Hematopoietic multipotent progenitor cell treated with erythropoietin and hydrocortisone succinate and interleukin-3 and kit ligand, for 4 days (in vitro differentiated cells): ENCODE results near the gene TXNRD1.
A peak's percentile ranks its signal among the peaks of the same experiment; 100 is the strongest.
"Not testable (repeated sequence)": the region's sequence is repeated elsewhere in the genome, so short reads cannot be mapped to it uniquely, and the experiment has no call there.

Experiments used
- DNase-seq: peaks from one replicate; pipeline ENCODE4 v3.0.0-alpha.2; 2015

The TXNRD1 gene

DNA sequence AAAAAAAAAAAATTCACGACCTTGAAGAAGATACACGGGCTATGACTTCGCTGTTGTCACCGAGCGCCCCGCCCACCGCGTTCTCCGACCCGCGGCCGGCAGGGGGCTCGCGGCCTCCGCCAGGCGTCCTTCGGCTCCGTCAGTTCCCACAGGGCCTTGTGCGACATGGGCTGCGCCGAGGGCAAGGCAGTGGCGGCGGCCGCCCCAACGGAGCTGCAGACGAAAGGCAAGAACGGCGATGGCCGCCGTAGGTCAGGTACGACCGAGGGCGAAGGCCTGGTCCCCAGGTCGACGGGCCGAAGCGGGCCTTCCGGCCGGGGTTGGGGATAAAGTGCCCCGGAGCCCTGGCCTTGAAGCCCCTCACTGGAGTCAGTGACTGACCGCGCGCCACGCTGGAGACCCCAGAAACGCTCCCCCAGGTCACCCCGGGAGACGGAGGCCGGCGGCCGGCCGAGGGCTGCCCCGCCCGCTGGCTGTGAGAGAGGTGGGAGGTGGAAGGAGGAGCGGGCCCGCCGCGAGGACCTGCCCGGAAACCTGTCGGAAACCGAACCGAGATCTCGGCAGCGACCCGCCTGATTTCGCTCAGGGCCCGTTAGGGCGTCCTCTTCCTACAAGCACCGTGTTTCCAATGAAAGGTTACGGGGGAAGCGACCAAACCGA, at the start of gene TXNRD1:
Gene TXNRD1 (plus strand): TSS at position 142 of the 660 bp plus-strand sequence. CDS start 24 bp downstream, at position 166.
- DNase-seq: peak; percentile 95

DNA sequence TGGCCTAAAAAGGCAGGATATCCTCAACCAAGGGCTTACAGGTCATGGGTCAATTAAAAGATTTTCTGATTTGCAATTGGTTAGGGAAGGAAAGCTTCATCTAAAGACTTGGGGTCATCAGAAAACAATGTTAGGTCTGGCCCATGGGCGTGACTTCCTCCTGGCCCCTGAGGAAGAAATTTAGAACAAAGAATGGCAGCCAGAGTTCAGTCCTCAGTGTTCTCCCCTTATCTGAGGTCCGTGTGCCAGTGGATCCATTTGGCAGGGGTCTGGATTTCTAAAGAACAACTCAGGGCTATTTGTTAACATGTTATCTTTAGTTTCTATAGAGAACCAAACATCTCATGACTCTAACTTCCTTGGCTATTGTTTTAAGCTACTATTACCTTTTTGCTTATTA, 49.8 kb upstream of the TXNRD1 start:
- DNase-seq: no peak

DNA sequence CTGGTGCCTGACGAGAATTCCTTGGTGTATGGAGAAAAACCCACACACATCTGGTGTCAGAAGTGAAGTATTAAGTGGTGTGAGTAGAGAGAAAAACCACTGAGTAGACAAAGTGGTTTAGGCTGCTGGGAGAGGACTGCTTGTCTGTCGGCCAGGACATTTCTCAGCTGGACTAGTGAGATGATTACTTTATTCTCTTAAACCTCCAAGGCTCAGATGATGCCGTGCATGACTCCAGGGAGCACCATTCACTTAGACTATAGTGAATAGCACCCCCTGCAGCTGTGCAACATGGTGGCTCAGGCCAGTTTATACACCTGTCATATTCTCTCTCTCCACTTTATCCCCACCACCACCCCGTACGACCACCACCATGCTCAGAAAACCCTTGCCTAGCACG, 49.1 kb upstream of the TXNRD1 start:
- no peak for DNase-seq

DNA sequence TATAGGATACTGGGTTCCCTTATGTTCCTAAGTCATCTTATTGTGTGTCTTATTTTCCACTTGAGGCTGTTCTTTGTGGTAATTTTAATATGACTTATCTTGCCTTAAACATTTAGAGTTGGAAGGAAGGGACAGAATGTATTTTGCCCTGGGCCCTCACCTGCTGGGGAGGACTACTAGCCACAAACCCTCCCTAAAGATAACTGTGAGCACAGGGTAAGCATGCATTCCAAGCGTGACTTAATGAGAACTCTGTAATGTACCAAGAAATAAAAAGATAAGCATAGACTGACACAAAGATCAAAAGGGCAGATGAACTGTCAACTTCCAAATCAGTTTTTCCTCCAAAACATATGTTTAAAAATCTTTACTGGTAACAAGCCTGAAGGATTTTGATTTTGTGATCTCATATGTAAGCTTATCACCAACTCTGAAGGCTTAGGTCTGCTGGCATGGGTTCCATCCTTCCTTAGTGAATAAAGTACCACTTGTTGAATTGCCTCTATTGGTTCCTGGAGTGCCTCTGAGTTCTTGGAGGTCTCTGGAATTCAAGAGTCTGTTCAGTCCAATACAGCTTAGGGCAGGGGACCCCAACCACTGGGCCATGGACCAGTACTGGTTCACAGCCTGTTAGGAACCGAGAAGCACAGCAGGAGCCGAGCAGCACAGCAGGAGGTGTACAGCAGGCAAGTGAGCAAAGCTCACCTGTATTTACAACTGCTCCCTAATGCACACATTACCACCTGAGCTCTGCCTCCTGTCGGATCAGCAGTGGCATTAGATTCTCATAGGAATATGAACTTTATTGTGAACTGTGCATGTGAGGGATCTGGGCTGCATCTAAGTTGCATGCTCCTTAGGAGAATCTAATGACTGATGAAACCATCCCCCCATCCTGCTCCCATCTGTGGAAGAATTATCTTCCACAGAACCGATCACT, 47.8 kb upstream of the TXNRD1 start:
- no peak for DNase-seq

DNA sequence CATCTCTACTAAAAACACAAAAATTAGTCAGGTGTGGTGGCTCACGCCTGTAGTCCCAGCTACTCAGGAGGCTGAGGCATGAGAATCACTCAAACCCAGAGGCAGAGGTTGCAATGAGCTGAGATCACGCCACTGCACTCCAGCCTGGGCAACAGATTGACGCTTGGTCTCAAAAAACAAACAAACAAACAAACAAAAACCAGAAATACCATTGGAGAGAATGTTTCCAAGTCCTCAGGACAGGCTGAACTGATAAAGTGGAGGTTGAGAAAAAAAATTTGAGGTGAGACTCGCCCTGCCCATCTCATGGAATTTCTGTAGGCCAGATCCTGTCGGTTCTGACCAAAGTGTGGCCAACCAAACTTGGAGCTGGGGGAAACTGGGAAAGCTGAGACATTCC, 47.0 kb upstream of the TXNRD1 start:
- DNase-seq: no peak

DNA sequence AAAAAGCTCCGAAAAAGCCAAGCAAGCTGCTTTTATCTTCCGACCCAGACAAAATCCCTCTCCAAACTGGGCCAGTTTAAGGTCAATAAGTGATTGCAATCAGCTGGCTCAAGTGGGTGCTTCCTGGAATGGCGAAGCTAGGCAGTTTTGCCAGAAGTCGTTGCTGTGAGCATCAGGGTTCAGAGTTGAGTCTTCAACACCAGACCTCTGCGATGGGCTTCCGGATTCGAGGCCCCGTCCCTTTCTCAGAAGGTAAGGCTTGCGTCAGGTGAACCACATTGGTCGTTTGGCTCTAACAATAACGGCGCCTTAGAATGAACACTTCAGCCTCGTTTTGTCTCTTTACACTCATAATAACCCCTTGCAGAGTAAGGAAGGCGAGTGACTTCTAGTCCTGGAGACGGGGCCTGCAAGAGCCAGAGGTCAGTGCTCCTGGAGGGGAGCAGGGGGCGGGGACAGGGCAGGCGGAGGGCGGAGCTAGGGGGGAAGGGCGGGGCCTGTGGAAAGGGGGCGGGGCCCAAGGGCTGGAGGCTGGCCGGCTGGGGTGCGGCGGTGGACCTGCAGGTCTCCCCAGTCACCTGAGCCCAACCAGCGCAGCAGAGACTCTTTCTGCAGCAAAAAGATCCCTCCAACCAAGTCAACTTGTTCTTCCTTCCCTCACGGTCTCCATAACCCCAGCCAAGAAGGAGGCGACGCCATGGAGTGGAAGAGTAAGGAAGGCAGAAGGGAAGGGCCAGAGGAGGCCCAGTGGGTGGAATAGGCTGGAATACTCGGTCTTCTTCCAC, 43.6 kb upstream of the TXNRD1 start:
- no peak for DNase-seq

DNA sequence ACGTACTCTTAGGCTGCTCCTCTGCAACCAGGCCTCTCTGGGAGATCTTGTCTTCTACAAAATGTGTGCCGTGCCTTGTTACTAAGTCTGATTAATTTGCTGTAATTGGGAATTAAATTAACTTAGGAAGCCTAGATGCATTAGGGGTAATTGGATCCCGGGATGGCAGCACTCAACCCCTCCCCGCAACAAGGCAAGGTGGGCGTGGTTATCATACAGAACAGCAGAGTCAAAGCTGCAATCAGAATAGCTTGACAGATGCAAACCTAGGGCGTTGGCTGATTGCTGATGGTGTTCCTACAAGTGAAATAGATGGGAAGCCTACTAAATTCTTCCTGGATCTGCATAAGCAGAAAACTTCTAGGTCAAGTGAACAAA, 43.0 kb upstream of the TXNRD1 start:
- DNase-seq: no peak

DNA sequence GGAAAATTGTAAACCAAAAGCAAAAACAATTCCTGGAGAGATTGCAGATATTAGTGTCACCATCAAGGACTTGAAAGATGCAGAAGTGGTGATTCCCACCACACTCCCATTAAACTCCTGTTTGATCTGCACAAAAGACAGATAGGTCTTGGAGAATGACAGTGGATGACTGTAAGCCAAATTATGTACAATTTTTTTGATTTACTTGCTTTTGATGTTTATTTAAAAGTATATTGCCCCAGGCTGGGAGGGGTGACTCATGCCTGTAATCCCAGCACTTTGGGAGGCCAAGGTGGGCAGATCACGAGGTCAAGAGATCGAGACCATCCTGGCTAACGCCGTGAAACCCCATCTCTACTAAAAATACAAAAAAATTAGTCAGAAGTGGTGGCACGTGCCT, 41.8 kb upstream of the TXNRD1 start:
- DNase-seq: not testable (repeated sequence)

DNA sequence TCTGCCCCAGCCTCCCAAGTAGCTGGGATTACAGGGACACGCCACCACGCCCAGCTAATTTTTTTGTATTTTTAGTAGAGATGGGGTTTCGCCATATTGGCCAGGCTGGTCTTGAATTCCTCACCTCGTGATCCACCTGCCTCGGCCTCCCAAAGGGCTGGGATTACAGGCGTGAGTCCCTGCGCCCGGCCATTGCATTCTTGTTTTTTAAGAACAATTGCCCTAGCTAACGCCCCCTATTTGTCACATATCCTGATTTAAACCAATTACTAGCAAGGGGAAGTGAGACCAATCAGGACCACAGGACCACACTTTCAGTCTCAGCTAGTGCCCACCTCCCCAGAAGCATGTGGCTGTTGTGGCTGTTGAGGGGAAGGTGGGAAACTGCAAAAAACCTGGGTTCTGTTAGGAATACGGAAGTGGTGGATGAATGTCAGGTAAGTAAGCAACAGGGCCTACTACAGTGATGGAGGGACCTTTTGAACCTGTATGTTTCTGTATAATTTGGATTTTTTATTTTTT, 39.8 kb upstream of the TXNRD1 start:
- no peak for DNase-seq

DNA sequence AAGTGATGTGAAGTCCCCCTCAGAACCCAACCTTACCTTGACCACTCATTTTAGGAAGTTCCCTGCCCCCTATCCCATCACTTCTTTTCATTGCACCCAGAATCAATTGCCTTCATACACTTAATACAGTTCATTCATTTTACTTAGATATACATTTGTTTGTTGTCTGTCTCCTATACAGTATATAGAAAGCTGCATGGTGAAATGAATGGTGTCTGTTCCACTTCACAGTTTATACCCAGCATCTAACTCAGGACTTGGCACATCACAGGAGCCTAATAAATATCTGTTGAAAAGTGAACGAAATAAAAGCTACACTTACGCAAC, 38.3 kb upstream of the TXNRD1 start:
- DNase-seq: no peak

DNA sequence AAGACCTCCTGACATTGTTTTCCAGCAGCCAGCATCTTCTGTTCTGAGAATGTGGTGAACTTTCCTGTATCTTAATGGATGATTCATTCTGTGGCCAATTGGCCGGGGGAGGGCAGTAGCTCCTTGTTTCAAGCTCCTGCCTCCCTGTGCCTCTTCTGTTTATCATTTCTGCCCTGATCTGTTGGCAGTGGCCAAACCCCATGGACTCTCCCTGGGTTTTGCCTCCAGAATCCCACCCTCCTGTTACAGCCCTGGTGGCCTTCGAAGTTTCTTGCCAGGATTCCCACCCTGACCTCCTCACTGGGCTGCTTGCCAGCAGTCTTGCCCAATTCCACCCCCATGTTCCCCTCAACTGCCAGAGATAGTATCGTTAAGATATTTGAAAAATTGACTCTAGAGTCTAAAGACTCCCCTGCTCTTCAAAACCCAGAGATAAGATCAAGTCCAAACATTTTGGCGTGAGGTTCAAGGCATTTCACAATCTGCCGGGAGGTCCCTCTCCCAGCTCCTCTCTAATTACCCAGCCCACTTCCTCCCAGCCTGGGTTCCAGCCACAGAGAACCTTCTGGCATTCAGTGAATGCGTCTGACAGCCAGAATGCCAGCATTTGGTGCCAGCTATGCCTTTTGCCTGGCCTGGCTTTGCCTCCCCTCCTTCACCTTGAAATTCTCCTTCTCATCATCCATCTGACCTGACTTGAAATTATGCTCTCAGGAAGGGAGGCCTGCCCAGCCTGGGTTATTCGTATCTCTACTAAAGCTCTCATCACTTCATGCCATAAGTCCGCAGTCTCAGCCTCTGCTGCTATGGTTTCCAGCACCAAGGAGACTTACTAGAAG, 37.7 kb upstream of the TXNRD1 start:
- DNase-seq: peak; percentile 90

DNA sequence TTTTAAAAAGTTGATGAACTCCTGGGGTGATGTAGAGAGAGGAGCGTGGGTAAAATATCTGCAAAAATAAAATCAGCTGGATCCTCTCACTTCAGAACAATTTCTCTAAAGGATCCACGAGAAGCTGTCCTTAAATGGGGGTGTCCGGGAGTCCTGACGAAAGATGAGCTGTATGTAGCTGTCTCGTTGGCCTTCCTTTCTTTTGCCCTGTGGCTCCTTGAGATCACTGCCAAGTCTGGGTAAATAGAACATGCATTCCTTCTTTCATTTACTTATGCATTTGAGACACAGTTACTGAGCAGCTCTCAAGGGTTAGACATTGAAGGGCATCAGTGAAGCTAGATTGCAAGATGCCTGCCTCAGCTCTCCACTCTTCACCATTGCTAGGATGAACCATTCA, 35.2 kb upstream of the TXNRD1 start:
- no peak for DNase-seq

DNA sequence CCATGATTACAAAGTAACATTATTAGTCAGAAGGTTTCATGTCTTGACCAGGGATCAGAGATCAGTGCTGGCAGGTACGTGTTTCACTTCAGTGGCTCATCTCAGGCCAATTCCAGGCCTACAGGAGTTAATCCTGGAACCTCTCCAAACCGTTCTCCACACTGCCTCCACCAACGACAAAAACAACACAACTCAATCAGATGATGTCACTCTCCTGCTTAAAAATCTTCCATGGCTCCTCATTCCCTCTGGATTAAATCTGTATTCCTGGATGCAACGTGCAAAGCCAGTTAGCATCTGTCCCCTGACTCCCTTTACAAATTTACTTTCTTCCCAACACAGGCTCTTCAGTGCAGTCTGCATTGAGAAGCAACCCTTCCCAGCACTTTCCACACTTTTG, 34.3 kb upstream of the TXNRD1 start:
- no peak for DNase-seq

DNA sequence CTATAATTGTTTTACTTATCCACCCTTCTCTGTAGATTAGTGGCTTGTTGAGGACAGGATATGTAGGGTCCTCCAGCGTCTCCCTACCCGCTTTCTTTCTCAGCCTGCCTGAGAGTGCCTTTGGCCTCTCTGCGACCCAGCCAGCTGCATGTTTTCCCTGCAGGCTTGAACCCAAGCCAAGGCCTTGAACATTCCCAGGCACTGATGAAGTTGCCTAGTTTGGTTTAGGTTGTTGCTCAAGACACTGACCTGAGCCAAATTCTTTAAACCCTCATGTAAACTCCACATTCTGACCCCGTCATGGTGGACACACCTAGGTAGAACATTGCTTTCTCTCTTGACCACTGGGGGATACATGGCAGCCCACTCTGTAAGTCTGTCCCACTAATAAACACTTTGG, 33.4 kb upstream of the TXNRD1 start:
- no peak for DNase-seq

DNA sequence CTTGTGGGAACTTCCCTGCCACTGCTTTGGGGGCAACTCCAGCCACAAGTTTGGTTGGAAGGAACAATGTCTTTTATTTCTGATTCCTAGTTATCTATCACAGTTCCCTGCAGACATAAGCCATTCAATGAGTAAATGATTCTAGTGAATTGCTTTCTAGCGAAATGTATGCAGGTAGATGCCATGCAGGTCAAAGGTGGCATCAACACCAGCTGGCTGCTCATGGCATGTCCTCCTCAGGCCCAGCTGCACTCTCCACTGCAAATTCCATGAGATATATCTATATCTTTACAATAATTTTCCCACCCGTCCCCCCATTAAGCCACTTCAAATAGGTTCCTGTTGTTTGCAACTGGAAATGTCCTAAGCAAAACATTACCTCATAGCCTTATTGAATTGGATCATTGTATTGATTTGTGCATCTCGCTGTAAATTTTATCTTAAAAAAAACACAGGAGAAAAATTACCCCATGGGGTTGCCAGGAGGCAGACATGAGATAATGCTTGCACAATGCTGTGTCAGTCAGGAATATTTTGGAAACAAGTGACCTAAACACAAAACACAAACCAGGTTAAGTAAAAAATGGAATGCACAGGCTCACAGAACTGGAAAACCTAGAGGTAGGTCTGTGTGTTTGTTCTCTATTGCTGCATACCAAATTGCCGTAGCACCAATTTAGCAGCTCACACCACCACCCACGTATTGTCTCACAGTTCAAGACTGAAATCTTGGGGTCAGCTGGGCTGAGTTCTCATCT, 32.8 kb upstream of the TXNRD1 start:
- DNase-seq: no peak

DNA sequence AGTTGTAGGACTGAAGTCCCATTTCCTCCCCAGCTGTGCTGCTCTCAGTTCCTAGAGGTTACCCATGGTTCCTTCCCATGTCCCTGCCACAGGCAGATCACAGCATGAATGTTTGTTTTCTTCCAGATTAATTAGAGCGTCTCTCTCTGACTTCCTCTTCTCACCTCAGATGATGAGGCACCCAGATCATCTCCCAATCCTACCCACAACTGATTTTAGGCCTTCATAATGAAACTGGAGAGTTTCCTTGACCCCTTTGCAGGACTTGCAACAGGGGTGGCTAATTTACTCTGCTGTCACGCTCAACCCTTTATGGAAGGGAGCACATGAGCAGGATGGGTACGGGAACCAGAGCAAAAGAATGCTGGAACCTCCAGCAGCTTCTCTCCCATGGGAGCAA, 32.1 kb upstream of the TXNRD1 start:
- DNase-seq: no peak

DNA sequence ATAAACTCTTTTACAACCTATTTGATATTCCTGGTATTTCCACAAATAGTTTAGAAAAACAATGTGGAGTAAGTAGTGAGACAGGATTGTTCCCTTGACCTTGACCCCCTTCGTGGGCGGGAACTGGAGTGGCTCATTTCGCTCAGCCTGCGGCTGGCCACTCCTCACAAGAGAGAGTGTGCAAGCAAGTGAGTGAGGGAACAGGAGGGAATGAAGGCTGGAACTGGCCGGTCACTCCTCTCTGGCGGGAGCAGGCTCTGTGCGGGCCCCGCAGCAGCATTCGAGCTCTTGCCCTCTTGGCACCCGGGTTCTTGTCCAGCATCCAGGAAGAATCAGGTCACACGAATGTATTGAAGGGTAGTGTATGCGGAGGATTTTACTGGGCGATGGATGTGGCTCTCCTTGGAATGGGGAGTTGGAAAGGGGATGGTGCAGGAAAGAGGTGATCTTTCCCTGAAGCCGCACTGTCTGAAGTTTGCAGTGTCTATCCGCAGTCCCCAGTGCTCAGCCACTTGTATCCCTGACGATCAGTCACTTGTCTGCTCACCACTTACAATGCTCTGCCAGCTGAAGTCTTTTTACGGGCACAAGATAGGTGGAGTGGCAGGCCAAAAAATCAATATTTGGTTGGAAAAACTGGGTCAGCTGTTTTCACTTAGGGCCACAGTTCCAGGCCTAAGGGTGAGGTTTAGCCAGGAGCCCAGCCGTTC, 28.0 kb upstream of the TXNRD1 start:
- no peak for DNase-seq

DNA sequence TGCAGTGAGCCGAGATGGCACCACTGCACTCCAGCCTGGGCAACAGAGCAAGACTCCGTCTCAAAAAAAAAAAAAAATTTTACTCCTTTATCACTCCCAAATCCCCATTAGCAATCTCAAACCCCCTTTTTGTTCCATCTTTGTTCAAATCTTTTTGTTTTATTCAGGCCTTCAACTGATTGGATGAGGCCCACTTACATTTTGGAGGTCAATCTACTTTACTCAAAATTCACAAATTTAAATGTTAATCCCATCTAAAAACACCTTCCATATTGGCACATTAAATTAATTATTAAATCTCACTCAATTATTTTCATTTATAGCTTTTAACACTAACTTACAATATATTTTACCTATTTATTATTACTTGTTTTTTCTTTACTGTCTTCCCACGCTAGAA, 27.0 kb upstream of the TXNRD1 start:
- no peak for DNase-seq

DNA sequence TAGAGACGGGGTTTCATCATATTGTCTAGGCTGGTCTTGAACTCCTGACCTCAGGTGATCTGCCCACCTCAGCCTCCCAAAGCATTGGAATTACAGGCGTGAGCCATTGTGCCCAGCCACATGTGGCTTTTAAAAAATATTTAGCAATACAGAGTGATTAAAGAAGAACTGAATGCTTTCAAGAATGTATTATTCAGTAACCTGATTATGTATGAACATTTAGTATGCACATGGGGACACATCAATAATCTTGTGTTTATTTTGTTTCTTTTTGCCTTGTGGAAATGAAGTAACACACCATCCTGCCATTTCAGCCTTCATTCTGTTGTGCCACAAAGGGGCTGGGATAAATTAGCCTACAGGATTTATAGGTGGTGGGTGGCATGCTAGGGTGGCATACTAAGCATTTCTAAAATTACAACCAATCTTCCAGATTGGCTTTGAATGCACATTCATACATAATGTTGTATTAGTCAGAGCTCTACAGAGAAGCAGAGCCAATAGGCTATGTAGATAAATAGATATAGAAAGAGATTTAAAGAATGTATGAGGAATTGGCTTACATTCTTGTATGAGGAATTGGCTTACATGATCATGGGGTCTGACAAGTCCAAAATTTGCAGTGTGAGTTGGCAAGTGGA, 25.5 kb upstream of the TXNRD1 start:
- no peak for DNase-seq

DNA sequence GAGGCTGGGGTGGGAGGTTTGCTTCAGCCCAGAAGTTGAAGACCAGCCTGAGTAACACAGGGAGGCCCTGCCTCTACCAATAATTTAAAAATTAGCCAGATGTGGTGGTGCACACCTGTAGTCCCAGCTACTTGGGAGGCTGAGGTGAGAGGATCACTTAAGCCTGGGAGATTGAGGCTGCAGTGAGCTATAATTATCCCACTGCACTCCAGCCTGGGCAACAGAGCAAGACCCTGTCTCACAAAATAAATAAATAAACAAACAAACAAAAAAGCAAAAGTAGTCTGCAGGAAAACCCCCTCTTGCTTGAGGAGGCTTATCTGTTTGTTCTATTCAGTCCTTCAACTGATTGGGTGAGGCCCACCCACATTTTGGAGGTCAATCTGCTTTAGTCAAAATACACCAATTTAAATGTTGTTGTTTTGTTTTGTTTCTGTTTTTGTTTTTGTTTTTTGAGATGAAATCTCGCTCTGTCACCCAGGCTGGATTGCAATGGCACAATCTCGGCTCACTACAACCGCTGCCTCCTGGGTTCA, 24.9 kb upstream of the TXNRD1 start:
- no peak for DNase-seq
